HAP-1 (cell line): ENCODE measurements around the gene ABCA4.

Source experiments
- DNase-seq, 2 experiments: peaks; one replicate each; pipeline ENCODE4 v3.0.0-alpha.2; 2016 to 2020; ENCODE audit warnings: low spot score in 2 of 2
- H3K27me3 ChIP-seq: fragments of 250-450 bp; sonication (Bioruptor Pico); 2 replicates; pipeline ENCODE4 v1.5.1; 2020; ENCODE audit warnings: low read depth, mild to moderate bottlenecking, moderate library complexity
- H3K36me3 ChIP-seq: fragments of 250-450 bp; sonication (Bioruptor Pico); replicated peaks from 2 replicates; pipeline ENCODE4 v1.5.1; 2020; ENCODE audit warnings: mild to moderate bottlenecking
- H3K4me1 ChIP-seq: fragments of 250-450 bp; sonication (Bioruptor Pico); 2 replicates; pipeline ENCODE4 v1.5.1; 2020; ENCODE audit warnings: mild to moderate bottlenecking
- H3K4me3 ChIP-seq: fragments of 250-450 bp; sonication (Bioruptor Pico); 2 replicates; pipeline ENCODE4 v1.5.1; 2020; ENCODE audit warnings: mild to moderate bottlenecking, moderate library complexity
- H3K9me3 ChIP-seq: fragments of 250-450 bp; sonication (Bioruptor Pico); 2 replicates; pipeline ENCODE4 v1.5.1; 2020; ENCODE audit warnings: mild to moderate bottlenecking, moderate library complexity
- in situ Hi-C: fragments of 300-500 bp; cut with MboI; formaldehyde crosslinking; loops from 3 replicates; pipeline ENCODE4 v1.14.3; 2020; ENCODE audit warnings: low sequenced_read_pairs, inconsistent platforms, mixed read lengths

The ABCA4 gene

GRCh38 chr1:94104776-94105580 lies 16.0 kb downstream of the ABCA4 start:
- H3K36me3 ChIP-seq, result no peaks in the 10 kb centered on the region

GRCh38 chr1:94104127-94104684 lies 16.7 kb downstream of the ABCA4 start:
- no peaks in the 10 kb centered on the region for H3K9me3 ChIP-seq
- H3K36me3 ChIP-seq, result no peaks in the 10 kb centered on the region
- in situ Hi-C loops, result no loop called here
- no peak for DNase-seq
- H3K4me1 ChIP-seq, result no peaks in the 10 kb centered on the region
- peaks cover 4% of the 10 kb centered on the region; the same call in 1 of the 2 replicates for H3K27me3 ChIP-seq
- no peak overlapping the region for H3K4me3 ChIP-seq

More at GRCh38 chr1:94104776-94105580, 16.0 kb downstream of the ABCA4 start:
- Histone ChIP-seq H3K4me1 (no peaks in the 10 kb centered on the region), H3K9me3 (no peaks in the 10 kb centered on the region), H3K27me3 (peaks cover 4% of the 10 kb centered on the region; the same call in 1 of the 2 replicates), H3K4me3 (no peak overlapping the region)
- in situ Hi-C loops, result no loop called here
- DNase-seq, result no peak

- H3K4me1 ChIP-seq, result no peaks in the 10 kb centered on the region
- H3K27me3 ChIP-seq, result peaks cover 4% of the 10 kb centered on the region; the same call in 1 of the 2 replicates
- H3K4me3 ChIP-seq, result no peak overlapping the region
- no peak for DNase-seq
- no peaks in the 10 kb centered on the region for H3K9me3 ChIP-seq
- H3K36me3 ChIP-seq, result no peaks in the 10 kb centered on the region
- in situ Hi-C loops, result no loop called here
These were observed 17.3 kb downstream of the ABCA4 start for GRCh38 chr1:94103608-94104007.

GRCh38 chr1:94101613-94102525 lies 19.1 kb downstream of the ABCA4 start:
- no peak for DNase-seq
- no peaks in the 10 kb centered on the region for H3K4me1 ChIP-seq
- H3K9me3 ChIP-seq, result no peaks in the 10 kb centered on the region
- peaks cover 4% of the 10 kb centered on the region; the same call in 1 of the 2 replicates for H3K27me3 ChIP-seq
- H3K4me3 ChIP-seq, result no peak overlapping the region
- no peaks in the 10 kb centered on the region for H3K36me3 ChIP-seq
- in situ Hi-C loops, result no loop called here

- Histone ChIP-seq H3K36me3 (no peaks in the 10 kb centered on the region), H3K27me3 (no peaks in the 10 kb centered on the region), H3K9me3 (no peaks in the 10 kb centered on the region), H3K4me1 (no peaks in the 10 kb centered on the region), H3K4me3 (no peak overlapping the region)
- in situ Hi-C loops, result no loop called here
- DNase-seq, result no peak
These were observed 19.9 kb downstream of the ABCA4 start for GRCh38 chr1:94100785-94101612.

GRCh38 chr1:94100129-94100784 lies 20.7 kb downstream of the ABCA4 start:
- Histone ChIP-seq H3K27me3 (no peaks in the 10 kb centered on the region), H3K9me3 (no peaks in the 10 kb centered on the region), H3K4me1 (no peaks in the 10 kb centered on the region), H3K4me3 (no peak overlapping the region), H3K36me3 (no peaks in the 10 kb centered on the region)
- DNase-seq, result no peak
- in situ Hi-C loops, result no loop called here

GRCh38 chr1:94099303-94099702 lies 21.6 kb downstream of the ABCA4 start:
- DNase-seq, result no peak
- Histone ChIP-seq H3K4me3 (no peak overlapping the region), H3K27me3 (no peaks in the 10 kb centered on the region), H3K4me1 (no peaks in the 10 kb centered on the region), H3K9me3 (no peaks in the 10 kb centered on the region), H3K36me3 (no peaks in the 10 kb centered on the region)
- in situ Hi-C loops, result no loop called here

GRCh38 chr1:94098585-94099111 lies 22.3 kb downstream of the ABCA4 start:
- in situ Hi-C loops, result no loop called here
- no peaks in the 10 kb centered on the region for H3K9me3 ChIP-seq
- no peaks in the 10 kb centered on the region for H3K4me1 ChIP-seq
- H3K27me3 ChIP-seq, result no peaks in the 10 kb centered on the region
- no peaks in the 10 kb centered on the region for H3K36me3 ChIP-seq
- no peak for DNase-seq
- no peak overlapping the region for H3K4me3 ChIP-seq

GRCh38 chr1:94096797-94097549 lies 24.0 kb downstream of the ABCA4 start:
- Histone ChIP-seq H3K9me3 (no peaks in the 10 kb centered on the region), H3K36me3 (no peaks in the 10 kb centered on the region), H3K4me1 (no peaks in the 10 kb centered on the region), H3K4me3 (no peak overlapping the region), H3K27me3 (no peaks in the 10 kb centered on the region)
- DNase-seq, result no peak
- in situ Hi-C loops, result no loop called here

GRCh38 chr1:94095744-94096469 lies 25.0 kb downstream of the ABCA4 start:
- H3K27me3 ChIP-seq, result no peaks in the 10 kb centered on the region
- H3K36me3 ChIP-seq, result no peaks in the 10 kb centered on the region
- H3K4me1 ChIP-seq, result no peaks in the 10 kb centered on the region
- no peak for DNase-seq
- no peaks in the 10 kb centered on the region for H3K9me3 ChIP-seq
- H3K4me3 ChIP-seq, result no peak overlapping the region
- in situ Hi-C loops, result no loop called here

- no peak overlapping the region for H3K4me3 ChIP-seq
- H3K36me3 ChIP-seq, result no peaks in the 10 kb centered on the region
- in situ Hi-C loops, result no loop called here
- H3K9me3 ChIP-seq, result no peaks in the 10 kb centered on the region
- no peak for DNase-seq
- H3K4me1 ChIP-seq, result no peaks in the 10 kb centered on the region
- no peaks in the 10 kb centered on the region for H3K27me3 ChIP-seq
These were observed 25.8 kb downstream of the ABCA4 start for GRCh38 chr1:94095112-94095637.
